Measurements from ENCODE around the gene RBMS3.
A peak's percentile ranks its signal among the peaks of the same experiment; 100 is the strongest.

RBMS3 gene

GRCh38 chr3:29412110-29412509, 131.2 kb downstream of the RBMS3 start:
- no peaks in the 10 kb centered on the region for H3K9me3 Mint-ChIP-seq

GRCh38 chr3:29414468-29415224, 133.8 kb downstream of the RBMS3 start:
- H3K4me1 Mint-ChIP-seq, result peaks cover 47% of the 10 kb centered on the region
- no peaks in the 10 kb centered on the region for H3K27me3 Mint-ChIP-seq (ENCODE audit: low read depth)
- H3K4me3 Mint-ChIP-seq, result peak overlapping the region in 1 of 3 experiments; percentile 3
- peak overlapping the region in 1 of 3 experiments; percentile 13 for H3K27ac Mint-ChIP-seq
- no peak for TF ChIP-seq CTCF (IDR thresholded peaks at IDR 0.05; ENCODE audit: unreplicated experiment in 3 of 3)
- H3K36me3 Mint-ChIP-seq (ENCODE audit: low read depth), result no peaks in the 10 kb centered on the region
- no peaks in the 10 kb centered on the region for H3K9me3 Mint-ChIP-seq

More at GRCh38 chr3:29412110-29412509, 131.2 kb downstream of the RBMS3 start:
- Mint-ChIP-seq H3K4me3 (no peak overlapping the region), H3K27ac (no peak overlapping the region), H3K27me3 (ENCODE audit: low read depth) (no peaks in the 10 kb centered on the region), H3K4me1 (peaks cover 53% of the 10 kb centered on the region), H3K36me3 (ENCODE audit: low read depth) (no peaks in the 10 kb centered on the region)
- TF ChIP-seq CTCF (IDR thresholded peaks at IDR 0.05; ENCODE audit: unreplicated experiment in 3 of 3), result no peak

- H3K27me3 Mint-ChIP-seq (ENCODE audit: low read depth), result no peaks in the 10 kb centered on the region
- H3K4me3 Mint-ChIP-seq, result no peak overlapping the region
- H3K36me3 Mint-ChIP-seq (ENCODE audit: low read depth), result peaks cover 4% of the 10 kb centered on the region
- peaks cover 5% of the 10 kb centered on the region for H3K9me3 Mint-ChIP-seq
- TF ChIP-seq CTCF (IDR thresholded peaks at IDR 0.05; ENCODE audit: unreplicated experiment in 3 of 3), result no peak
- peaks cover 45% of the 10 kb centered on the region for H3K4me1 Mint-ChIP-seq
- no peak overlapping the region for H3K27ac Mint-ChIP-seq
Measured at GRCh38 chr3:29415482-29416223, 134.8 kb downstream of the RBMS3 start.

GRCh38 chr3:29416514-29416913, 135.6 kb downstream of the RBMS3 start:
- TF ChIP-seq CTCF (IDR thresholded peaks at IDR 0.05; ENCODE audit: unreplicated experiment in 3 of 3), result no peak
- no peak overlapping the region for H3K4me3 Mint-ChIP-seq
- H3K27ac Mint-ChIP-seq, result no peak overlapping the region
- peaks cover 38% of the 10 kb centered on the region for H3K4me1 Mint-ChIP-seq
- peaks cover 5% of the 10 kb centered on the region for H3K9me3 Mint-ChIP-seq
- H3K27me3 Mint-ChIP-seq (ENCODE audit: low read depth), result no peaks in the 10 kb centered on the region
- H3K36me3 Mint-ChIP-seq (ENCODE audit: low read depth), result peaks cover 4% of the 10 kb centered on the region

- H3K9me3 Mint-ChIP-seq, result peaks cover 5% of the 10 kb centered on the region
- H3K36me3 Mint-ChIP-seq (ENCODE audit: low read depth), result peaks cover 4% of the 10 kb centered on the region
- no peak for TF ChIP-seq CTCF (IDR thresholded peaks at IDR 0.05; ENCODE audit: unreplicated experiment in 3 of 3)
- no peak overlapping the region for H3K4me3 Mint-ChIP-seq
- no peaks in the 10 kb centered on the region for H3K27me3 Mint-ChIP-seq (ENCODE audit: low read depth)
- peaks cover 21% of the 10 kb centered on the region for H3K4me1 Mint-ChIP-seq
- H3K27ac Mint-ChIP-seq, result peak overlapping the region; percentile 19 to 74 (median 32)
Measured at GRCh38 chr3:29420106-29420505, 139.2 kb downstream of the RBMS3 start.
